Fibroblast of gingiva (primary cell): ENCODE results near the gene OTOP1.
"Not testable (repeated sequence)": the region's sequence is repeated elsewhere in the genome, so short reads cannot be mapped to it uniquely, and the experiment has no call there.

ENCODE experiments used
- DNase-seq: peaks from one replicate; pipeline ENCODE4 v3.0.0-alpha.2; 2011; ENCODE audit warnings: low read depth

The OTOP1 gene

DNA sequence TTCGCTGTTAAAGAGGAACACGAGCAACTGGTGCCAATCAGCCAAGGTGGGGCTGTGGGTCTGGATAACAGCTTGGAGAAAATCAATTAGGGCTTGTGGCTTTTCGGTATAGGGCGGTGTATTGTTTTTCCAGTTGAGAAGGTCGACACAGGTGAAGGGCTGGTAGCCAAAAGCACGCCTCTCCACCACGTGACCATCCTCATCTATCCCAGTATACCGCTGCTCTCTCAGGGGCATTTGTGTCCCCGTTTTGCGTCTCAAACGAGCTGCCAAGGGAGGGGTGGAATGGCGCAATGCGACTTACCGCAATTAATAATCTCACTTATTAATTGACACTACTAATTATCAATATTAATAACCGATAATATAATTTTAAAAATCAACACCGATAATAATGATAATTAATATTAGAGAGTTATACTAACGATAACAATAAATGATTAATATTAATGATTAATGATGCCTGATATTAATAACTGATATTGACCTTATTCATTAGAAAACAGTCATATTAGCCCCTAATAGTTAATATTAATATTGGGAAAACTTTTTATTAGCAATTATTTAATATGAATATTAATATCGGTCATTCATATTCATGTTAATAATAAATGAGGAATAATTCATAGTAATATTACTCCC, 62.1 kb downstream of the OTOP1 start:
- DNase-seq: not testable (repeated sequence)

GRCh38 chr4:4162186-4162585, 64.5 kb downstream of the OTOP1 start:
- DNase-seq: not testable (repeated sequence)

DNA sequence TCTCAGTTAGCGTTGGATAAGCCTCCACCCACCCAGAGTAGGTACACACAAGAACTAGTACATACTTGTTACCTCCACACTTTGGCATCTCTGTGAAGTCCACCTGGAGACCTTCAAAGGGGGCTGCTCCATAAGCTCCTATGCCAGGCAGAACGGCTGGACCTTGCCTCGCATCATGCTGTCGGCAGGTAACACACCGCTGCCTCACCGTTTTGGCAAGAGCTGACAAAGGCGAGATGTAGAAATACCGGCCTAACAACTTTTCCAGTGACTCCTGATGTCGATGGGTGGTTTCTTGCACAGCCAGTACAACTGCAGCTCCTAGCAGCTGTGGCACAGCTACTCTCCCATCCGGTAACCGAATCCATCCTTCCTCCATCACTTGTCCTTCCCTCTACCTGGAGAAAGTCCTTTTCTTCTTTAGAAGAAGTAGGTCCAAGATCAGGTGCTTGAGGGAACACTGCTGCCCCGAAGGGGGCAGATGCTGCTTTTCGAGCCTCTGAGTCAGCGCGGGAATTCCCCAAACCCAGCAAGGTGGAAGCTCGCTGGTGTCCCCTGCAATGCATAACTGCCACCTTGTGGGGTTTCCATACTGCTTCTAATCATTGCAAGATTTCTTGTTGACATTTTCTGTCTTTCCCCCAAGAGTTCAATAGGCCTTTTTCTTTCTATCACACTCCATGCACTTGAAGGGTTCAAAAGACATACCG, 65.6 kb downstream of the OTOP1 start:
- not testable (repeated sequence) for DNase-seq

- not testable (repeated sequence) for DNase-seq
Measured at GRCh38 chr4:4145622-4146021, 81.1 kb downstream of the OTOP1 start.

DNA sequence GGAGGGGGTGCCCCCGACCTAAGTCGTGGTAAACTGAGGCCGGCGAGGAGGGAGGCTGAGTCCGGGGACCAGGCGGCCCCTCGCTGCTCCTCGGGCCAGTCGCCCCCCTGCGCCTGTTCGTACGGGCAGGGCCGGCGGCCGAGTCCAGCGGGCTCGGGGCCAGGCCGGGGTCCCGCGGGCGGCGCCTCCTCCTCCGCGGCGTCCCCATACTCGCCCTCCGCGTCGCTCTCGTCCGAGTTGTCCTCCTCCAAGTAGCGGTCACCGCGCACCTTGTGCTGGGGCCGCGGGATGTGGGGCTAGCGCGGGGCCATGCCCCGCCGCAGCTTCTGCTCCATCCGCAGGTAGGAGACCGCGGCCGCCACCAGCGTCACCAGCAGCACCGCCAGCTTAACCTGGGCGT, 83.4 kb downstream of the OTOP1 start:
- not testable (repeated sequence) for DNase-seq

GRCh38 chr4:4142679-4143078, 84.0 kb downstream of the OTOP1 start:
- DNase-seq: not testable (repeated sequence)

- not testable (repeated sequence) for DNase-seq
Measured at GRCh38 chr4:4141186-4141585, 85.5 kb downstream of the OTOP1 start.
